Limb (tissue), 2 donors: ENCODE data around the gene GNG12.

Experiments used
- DNase-seq, 2 donors: peaks; one replicate each; pipeline ENCODE4 v3.0.0-alpha.2; 2016; ENCODE audit errors: extremely low spot score in 2 of 2

Gene GNG12

GRCh38 chr1:67755160-67755559, 78.1 kb downstream of the GNG12 start:
- DNase-seq = no peak

- no peak for DNase-seq
Observed at GRCh38 chr1:67754526-67754920, 78.7 kb downstream of the GNG12 start.

GRCh38 chr1:67753776-67754525, 79.3 kb downstream of the GNG12 start:
- DNase-seq = no peak

DNA sequence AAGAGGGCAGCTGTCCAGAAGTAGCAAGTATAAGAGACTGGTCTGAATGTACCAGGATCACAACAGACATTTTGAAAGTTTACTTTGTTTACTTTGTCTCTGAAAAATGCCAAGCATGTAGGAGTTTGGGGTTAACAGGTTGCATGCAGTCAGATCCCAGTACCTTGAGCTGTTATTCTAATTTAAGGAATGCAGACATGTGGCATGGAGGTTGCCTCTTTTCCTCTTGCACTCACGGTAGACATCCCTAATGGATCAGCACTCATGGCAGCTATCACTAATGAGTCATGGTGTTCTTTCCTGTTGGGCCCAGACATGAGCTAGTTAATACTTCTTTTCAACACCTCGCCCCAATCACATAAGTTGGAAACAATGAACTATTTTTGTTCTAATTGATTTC, 81.0 kb downstream of the GNG12 start:
- DNase-seq = no peak

GRCh38 chr1:67750691-67751054, 82.6 kb downstream of the GNG12 start:
- DNase-seq = no peak

DNA sequence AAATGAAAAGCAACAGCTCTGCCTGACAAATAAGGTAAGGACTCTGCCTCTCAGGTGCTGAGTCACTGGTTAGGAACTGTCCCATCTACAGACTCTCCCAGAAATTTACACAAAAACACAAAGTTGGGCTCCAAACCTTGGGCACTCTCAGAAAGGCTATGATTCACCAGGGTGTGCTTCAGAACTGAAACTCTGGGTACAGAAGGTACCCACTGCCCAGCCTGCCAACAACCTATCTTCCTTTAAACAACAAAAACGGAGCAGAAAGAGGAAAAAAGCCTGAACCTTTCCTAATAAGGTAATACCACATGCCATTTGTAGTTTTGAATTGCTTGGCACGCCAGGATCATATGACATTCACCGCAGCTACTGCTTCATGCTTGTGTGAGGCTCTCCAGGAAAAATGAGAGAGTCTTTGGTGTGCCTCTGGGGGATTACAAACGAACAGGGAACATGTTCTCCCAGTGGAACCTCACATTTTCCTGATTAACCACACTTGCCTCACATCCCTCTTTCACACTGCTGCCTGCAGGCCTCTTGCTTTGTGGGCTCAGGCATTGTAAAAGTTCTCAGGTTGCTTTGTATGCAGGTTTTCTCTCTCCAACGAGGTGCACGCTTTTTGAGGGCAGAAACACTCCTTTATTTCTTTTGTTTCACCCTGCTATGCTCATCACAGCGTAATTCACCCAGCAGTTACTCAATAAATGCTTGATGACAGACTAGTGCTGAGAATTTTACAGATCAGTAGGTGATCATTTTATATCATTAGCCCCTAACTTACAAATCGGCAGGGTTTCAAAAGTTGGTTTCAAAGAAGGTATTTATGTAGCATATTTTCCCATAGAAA, 83.2 kb downstream of the GNG12 start:
- DNase-seq = no peak

DNA sequence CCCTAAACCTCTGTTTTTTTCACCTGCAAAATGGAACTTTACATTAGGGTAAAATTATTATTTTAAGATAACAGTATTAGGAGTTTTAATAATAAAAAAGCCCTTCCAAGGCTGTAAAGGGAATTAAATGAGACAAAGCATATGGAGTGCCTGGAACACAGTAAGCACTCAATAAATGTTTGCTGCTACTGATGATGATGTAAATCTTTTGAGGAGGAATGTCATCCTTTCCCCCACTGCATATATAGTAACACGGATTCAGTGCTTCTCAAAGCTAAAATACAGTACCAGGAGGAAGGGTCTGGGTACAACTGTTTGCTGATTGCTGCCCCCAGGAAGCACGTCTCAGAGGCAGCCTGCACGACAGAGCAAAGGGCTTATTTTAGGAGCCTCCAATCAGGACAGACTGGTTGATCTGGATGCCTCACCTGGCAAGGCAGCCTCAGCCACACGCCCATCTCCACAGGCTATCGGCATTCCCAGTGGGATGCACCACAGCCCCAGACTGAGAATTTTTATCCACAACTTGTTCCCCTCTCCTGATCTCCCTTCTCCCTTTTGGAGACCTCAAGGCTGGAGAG, 83.9 kb downstream of the GNG12 start:
- no peak for DNase-seq

GRCh38 chr1:67748630-67749029, 84.6 kb downstream of the GNG12 start:
- peak in 1 of 2 donors; percentile 37 for DNase-seq

DNA sequence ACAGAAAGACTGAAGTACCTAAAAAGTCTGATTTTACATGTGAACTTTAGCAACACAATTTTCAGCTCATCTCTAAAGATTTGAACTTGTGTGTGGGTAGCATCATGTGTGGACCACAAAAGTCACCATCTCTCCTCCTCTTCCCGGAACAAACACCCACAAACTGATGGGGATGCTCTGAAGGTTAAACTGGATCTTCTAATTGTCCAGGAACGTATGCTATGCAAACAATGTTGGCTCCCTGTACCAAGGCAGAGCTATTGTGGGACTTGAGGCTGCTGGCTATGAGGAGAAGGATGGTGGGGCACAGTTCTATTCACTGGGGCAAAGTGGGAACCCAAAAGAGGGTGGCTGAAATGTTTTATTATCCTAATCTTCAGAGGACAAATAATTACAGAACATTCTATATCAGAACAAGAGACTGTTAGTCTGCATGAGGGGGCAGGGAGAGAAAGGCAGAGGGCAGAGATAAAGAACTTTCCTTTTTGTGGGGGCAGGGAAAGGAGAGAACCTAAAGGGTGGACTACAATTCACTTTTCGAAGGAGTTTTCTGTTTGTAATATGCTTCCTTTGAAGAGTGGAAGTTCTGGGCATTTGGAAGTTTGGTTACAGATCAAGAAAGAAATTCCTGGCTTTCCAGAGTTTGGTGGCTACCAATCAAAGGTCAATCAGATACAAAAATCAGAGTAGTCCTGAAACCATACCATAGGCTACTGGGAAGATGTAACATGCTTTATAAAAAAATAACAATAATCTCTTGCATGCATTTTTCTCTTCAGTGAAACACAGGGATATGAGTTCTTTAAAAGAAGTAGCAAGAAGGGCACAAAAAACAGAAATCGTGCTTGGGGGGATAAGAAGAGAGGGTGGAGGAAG, 85.4 kb downstream of the GNG12 start:
- no peak for DNase-seq

DNA sequence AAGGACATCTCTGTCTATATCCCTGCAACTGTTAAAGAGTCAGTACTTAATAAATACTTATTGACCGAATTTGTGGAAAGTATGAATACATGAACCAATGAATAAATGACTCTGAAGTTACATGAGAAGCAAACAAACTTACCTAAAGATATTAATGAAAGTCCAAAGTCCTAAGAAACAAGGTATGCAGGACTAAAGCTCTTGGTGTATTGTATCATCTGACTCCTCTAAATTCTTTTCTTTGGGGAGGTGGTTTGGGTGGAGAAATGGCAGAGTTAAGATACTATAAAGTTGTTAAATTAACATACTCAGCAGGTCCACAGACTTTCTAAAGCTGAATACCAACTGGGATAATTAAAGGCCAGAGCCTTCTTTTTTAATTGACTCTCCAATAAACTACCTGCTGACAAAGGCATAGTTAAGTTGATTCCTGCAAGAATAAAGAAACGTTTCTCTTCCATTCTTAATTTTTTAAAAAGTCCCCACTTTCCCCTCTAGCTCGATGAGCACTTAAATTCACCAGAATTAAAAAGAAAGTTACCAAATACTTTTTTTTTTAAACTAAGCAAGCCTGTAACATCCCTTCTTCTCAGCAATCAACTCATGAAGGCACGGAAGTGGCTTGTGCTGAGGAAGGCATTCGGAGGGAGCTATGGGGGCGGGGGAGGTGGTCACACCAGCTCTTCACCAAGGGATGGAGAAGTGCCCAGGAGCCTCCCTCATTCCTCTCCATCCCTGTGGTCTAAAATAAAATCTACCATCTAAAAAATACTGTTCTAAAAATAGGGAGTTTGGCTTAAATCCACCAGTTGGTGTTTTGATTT, 87.2 kb downstream of the GNG12 start:
- no peak for DNase-seq

DNA sequence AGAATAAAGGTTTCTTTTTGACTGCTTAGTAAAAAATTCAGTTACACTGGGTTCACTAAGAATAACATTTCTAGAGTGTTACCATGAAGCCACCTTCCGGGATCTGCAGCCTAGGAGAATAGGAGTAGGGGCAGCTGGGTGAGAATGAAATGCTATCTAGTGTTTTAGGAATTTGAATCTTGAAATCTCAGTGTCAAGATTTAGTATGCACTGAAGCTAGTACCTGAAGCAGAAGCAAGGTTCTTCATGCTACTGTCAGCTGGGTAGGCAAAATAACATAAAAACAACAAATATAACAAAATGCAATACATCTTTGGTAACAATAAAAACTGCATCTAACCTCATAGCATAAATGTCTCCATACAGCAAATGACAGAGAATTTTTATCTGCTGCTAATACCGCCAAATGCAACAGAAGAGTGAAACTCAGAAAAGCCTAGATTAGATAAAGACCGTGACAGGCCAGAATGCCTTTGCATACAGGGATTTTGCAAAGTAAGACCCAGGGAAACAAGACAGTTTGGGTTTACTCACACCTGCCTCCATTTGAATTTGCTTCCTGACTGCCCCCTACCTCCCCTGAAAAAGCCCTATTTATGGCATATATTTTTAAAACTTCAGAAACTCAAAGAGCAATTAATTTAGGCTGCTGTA, 90.1 kb downstream of the GNG12 start:
- DNase-seq = no peak

DNA sequence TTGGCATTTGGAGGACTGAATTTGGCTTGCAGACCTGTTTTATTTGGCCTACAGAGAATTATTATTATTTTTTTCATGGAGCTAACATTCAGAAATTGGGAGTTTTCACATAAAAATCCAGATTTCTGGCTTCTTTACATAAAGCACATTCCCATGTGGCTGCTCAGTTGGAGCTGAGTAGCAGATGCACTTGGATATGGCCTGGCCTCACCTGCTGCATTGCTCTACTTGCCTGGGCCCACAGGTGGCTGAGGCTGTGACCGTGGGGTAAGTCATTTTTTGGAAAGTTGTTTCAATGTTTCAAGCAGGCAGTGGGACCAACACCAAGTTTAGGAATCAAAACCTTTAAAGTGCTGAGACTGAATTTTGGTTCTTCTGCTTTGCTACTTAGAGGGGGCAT, 91.5 kb downstream of the GNG12 start:
- no peak for DNase-seq

DNA sequence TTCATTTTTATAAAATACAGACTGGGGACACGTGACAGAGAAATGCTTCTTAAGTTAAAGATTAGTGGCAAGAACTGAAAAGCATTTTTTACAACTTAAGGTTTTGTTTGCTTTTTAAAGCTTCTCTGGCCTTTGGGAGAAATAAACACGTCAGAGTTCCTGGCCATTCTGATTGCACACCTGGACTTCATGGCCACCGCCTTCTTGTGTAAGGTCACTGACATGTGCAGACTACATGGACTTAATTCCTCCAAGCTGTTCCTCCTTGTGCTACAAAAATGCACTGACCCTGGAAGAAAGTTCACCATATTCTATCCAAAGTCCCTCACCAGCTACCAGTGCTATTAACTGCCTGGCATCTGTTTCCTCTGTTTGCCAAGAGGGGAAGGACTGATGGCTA, 92.1 kb downstream of the GNG12 start:
- no peak for DNase-seq

- DNase-seq = no peak
Observed at GRCh38 chr1:67740543-67740942, 92.7 kb downstream of the GNG12 start.

GRCh38 chr1:67739361-67739760, 93.9 kb downstream of the GNG12 start:
- DNase-seq = no peak

- DNase-seq = no peak
Observed at GRCh38 chr1:67738401-67738800, 94.9 kb downstream of the GNG12 start.

DNA sequence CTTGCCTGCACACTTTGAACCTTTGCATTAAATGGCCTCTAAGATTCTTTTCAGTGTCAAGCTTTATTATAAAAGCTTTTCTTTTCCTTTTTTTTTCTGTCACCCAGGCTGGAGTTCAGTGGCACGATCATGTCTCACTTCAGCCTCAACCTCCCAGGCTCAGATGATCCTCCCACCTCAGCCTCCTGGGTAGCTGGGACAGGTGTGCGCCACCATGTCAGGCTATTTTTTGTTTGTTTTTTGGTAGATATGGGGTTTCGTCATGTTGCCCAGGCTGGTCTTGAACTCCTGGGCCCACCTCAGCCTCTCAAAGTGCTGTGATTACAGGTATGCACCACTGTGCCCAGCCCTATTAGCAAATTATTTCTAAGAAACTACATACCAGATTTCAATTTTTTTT, 95.4 kb downstream of the GNG12 start:
- no peak for DNase-seq

- no peak for DNase-seq
Observed at GRCh38 chr1:67736750-67737149, 96.5 kb downstream of the GNG12 start.

GRCh38 chr1:67735806-67736627, 97.2 kb downstream of the GNG12 start:
- peak in 1 of 2 donors; percentile 54 for DNase-seq
